GM23248 (cell line): ENCODE data around the gene KCTD13. TPM values are rescaled to one million over a fixed set of nuclear protein-coding genes. Genes with fewer than 3 reads are reported as not detected.

Experiments
- DNase-seq: peaks from one replicate; pipeline ENCODE4 v3.0.0-alpha.2; 2015
- H2AFZ ChIP-seq: fragments of 200-600 bp; sonication (generic); 2 replicates; pipeline ENCODE4 v1.6.1; 2016; ENCODE audit warnings: antibody characterized with exemption
- H3F3A ChIP-seq: fragments of 200-600 bp; sonication (generic); 2 replicates; pipeline ENCODE4 v1.6.1; 2016; ENCODE audit warnings: mild to moderate bottlenecking, antibody characterized with exemption, mixed run types; ENCODE audit not compliant: insufficient read depth
- H3K27ac ChIP-seq: fragments of 200-600 bp; sonication (generic); 2 replicates; pipeline ENCODE4 v1.5.1; 2016; ENCODE audit warnings: mild to moderate bottlenecking
- H3K27me3 ChIP-seq: fragments of 200-600 bp; sonication (generic); replicated peaks from 2 replicates; pipeline ENCODE4 v1.6.1; 2016; ENCODE audit warnings: mild to moderate bottlenecking; ENCODE audit not compliant: insufficient read depth
- H3K36me3 ChIP-seq: fragments of 200-600 bp; sonication (generic); 2 replicates; pipeline ENCODE4 v1.6.1; 2016; ENCODE audit warnings: low read depth, mild to moderate bottlenecking
- H3K4me1 ChIP-seq: fragments of 200-600 bp; sonication (generic); 2 replicates; pipeline ENCODE4 v1.6.1; 2016; ENCODE audit warnings: mild to moderate bottlenecking; ENCODE audit not compliant: insufficient read depth
- H3K4me2 ChIP-seq: fragments of 200-600 bp; sonication (generic); one replicate; pipeline ENCODE4 v1.6.1; 2016; ENCODE audit warnings: mild to moderate bottlenecking; ENCODE audit not compliant: unreplicated experiment
- H3K4me3 ChIP-seq: fragments of 200-600 bp; sonication (generic); 2 replicates; pipeline ENCODE4 v1.5.1; 2016; ENCODE audit warnings: mild to moderate bottlenecking
- H3K79me2 ChIP-seq: fragments of 200-600 bp; sonication (generic); 2 replicates; pipeline ENCODE4 v1.6.1; 2016; ENCODE audit warnings: mild to moderate bottlenecking; ENCODE audit not compliant: insufficient read depth
- H3K9ac ChIP-seq: fragments of 200-600 bp; sonication (generic); 2 replicates; pipeline ENCODE4 v1.6.1; 2016; ENCODE audit warnings: mild to moderate bottlenecking
- H3K9me2 ChIP-seq: fragments of 200-600 bp; sonication (generic); 2 replicates; pipeline ENCODE4 v1.6.1; 2016; ENCODE audit warnings: mixed run types, mild to moderate bottlenecking, moderate library complexity; ENCODE audit not compliant: insufficient read depth
- H3K9me3 ChIP-seq: fragments of 200-600 bp; sonication (generic); one replicate; pipeline ENCODE4 v1.6.1; 2017; ENCODE audit warnings: low read depth
- H4K20me1 ChIP-seq: fragments of 200-600 bp; sonication (generic); 2 replicates; pipeline ENCODE4 v1.6.0; 2016; ENCODE audit not compliant: insufficient read depth
- EZH2 ChIP-seq: fragments of 200-600 bp; sonication (generic); IDR thresholded peaks from 2 replicates; pipeline ENCODE4 v1.6.1; 2018; ENCODE audit warnings: antibody characterized with exemption, mild to moderate bottlenecking; ENCODE audit not compliant: insufficient read depth, poor library complexity, severe bottlenecking
- EZH2phosphoT487 ChIP-seq: fragments of 200-600 bp; sonication (generic); IDR thresholded peaks from 2 replicates; pipeline ENCODE4 v1.6.1; 2018; ENCODE audit warnings: antibody characterized with exemption, moderate library complexity, mild to moderate bottlenecking, low read depth; ENCODE audit not compliant: insufficient read depth
- WGBS, 2 experiments: methylation state at CpG; one replicate each; pipeline ENCODE4 v1.1.6; 2015 to 2017; ENCODE audit warnings: low lambda C conversion rate in 2 of 2, low coverage in 1 of 2; ENCODE audit errors: missing lambda C conversion rate in 2 of 2; 5-methylcytosine and 5-hydroxymethylcytosine counted together
- in situ Hi-C: fragments of 300-500 bp; cut with MboI; formaldehyde crosslinking; loops from 2 replicates; pipeline ENCODE4 v1.15.0; 2020
- polyA plus RNA-seq: library from polyadenylated mRNA; unstranded; fragments of >200 nt; fragmentation: Nextera tagmentation; extraction: Ambion mirVana; gene quantifications from 2 replicates; pipeline ENCODE4 v1.2.1, GENCODE V29; 2016
- total RNA-seq: library from RNA; depleted of rRNA; stranded (reverse); fragments of >200 nt; shearing (Covaris generic); gene quantifications from 2 replicates; pipeline ENCODE4 v1.2.3, GENCODE V29; 2014; rRNA removed

The KCTD13 gene
- total and polyA plus RNA-seq, 2 experiments from 2014 or later: 12.6 to 14.7 TPM

DNA sequence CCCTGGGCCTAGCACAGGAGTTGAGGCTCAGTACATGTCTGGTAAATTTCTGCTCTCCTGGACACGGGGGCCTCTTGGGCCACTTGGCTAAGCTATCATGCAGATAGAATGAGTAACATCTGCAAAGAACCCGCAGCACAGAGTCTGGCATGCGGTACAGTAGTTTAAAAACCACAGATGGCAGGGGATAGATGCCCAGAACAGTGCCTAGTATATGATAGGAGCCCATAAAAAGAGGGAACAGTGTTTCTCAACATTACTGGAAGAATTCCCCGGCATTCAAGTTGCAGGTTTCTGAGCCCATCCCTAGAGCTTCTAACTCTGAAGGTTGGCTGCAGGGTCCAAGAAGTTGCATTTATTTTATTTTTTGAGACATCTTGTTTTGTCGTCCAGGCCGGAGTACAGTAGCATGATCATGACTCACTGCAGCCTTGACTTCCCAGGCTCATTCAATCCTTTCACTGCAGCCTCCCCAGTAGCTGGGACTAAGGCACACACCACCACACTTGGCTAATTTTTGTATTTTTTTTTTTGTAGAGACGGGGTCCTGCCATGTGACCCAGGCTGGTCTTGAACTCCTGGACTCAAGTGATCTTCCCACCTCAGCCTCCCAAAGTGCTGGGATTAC lies 68.8 kb downstream of the KCTD13 start:
- no peak overlapping the region for H3K4me3 ChIP-seq
- DNase-seq: peak; percentile 86
- H3K27ac ChIP-seq: peak overlapping the region; percentile 67
- 12 to 13% methylated on average over 7 of the region's 7 CpGs for WGBS, 2 experiments
- H3K79me2 ChIP-seq: peaks cover 21% of the 10 kb centered on the region
- in situ Hi-C loops: no loop called here
- H4K20me1 ChIP-seq: no peaks in the 10 kb centered on the region
- no peak overlapping the region for H2AFZ ChIP-seq
- no peaks in the 10 kb centered on the region for H3K9me2 ChIP-seq
- no peaks in the 10 kb centered on the region for H3K36me3 ChIP-seq
- TF ChIP-seq EZH2 (no peak), EZH2phosphoT487 (no peak)
- peak overlapping the region; percentile 44 for H3K4me2 ChIP-seq
- peaks cover 32% of the 10 kb centered on the region for H3F3A ChIP-seq
- no peaks in the 10 kb centered on the region for H3K9me3 ChIP-seq
- no peaks in the 10 kb centered on the region for H3K27me3 ChIP-seq
- H3K9ac ChIP-seq: peak overlapping the region; percentile 30; the same call in 1 of the 2 replicates
- peaks cover 28% of the 10 kb centered on the region for H3K4me1 ChIP-seq

Other genes with a start within 250 kb of the KCTD13 start
- 0.32 TPM in 1 of 2 replicates, not detected in the other for gene QPRT, start 247.0 kb downstream of the KCTD13 start, total RNA-seq
- gene QPRT, start 247.0 kb downstream of the KCTD13 start, polyA plus RNA-seq: 0.27 and 0.85 TPM in 2 replicates
- gene C16orf54, start 180.2 kb downstream of the KCTD13 start, total RNA-seq: not detected in 2 replicates
- gene C16orf54, start 180.2 kb downstream of the KCTD13 start, polyA plus RNA-seq: not detected in 2 replicates
- not detected in 2 replicates for gene ZG16, start 148.0 kb downstream of the KCTD13 start, total RNA-seq
- gene ZG16, start 148.0 kb downstream of the KCTD13 start, polyA plus RNA-seq: not detected in 2 replicates
- gene KIF22, start 135.5 kb downstream of the KCTD13 start, total RNA-seq: 28.7 and 30.4 TPM in 2 replicates
- gene KIF22, start 135.5 kb downstream of the KCTD13 start, polyA plus RNA-seq: 39.5 and 41.8 TPM in 2 replicates
- 169 and 215 TPM in 2 replicates for gene MAZ, start 119.7 kb downstream of the KCTD13 start, total RNA-seq
- 74.5 and 76.8 TPM in 2 replicates for gene MAZ, start 119.7 kb downstream of the KCTD13 start, polyA plus RNA-seq
- gene PRRT2, start 114.0 kb downstream of the KCTD13 start, total RNA-seq: 0.43 and 4.0 TPM in 2 replicates
- 1.3 and 2.1 TPM in 2 replicates for gene PRRT2, start 114.0 kb downstream of the KCTD13 start, polyA plus RNA-seq
- 23.6 and 30.6 TPM in 2 replicates for gene PAGR1, start 110.1 kb downstream of the KCTD13 start, total RNA-seq
- gene PAGR1, start 110.1 kb downstream of the KCTD13 start, polyA plus RNA-seq: 17.5 and 19.3 TPM in 2 replicates
- gene MVP, start 105.8 kb downstream of the KCTD13 start, total RNA-seq: 272 and 296 TPM in 2 replicates
- gene MVP, start 105.8 kb downstream of the KCTD13 start, polyA plus RNA-seq: 230 and 235 TPM in 2 replicates
- 161 and 181 TPM in 2 replicates for gene CDIPT, start 63.0 kb downstream of the KCTD13 start, total RNA-seq
- 126 and 128 TPM in 2 replicates for gene CDIPT, start 63.0 kb downstream of the KCTD13 start, polyA plus RNA-seq
- 30.7 and 34.7 TPM in 2 replicates for gene SEZ6L2, start 26.7 kb downstream of the KCTD13 start, total RNA-seq
- gene SEZ6L2, start 26.7 kb downstream of the KCTD13 start, polyA plus RNA-seq: 6.9 and 7.3 TPM in 2 replicates
- 6.9 and 18.7 TPM in 2 replicates for gene ASPHD1, start 25.7 kb downstream of the KCTD13 start, total RNA-seq
- gene ASPHD1, start 25.7 kb downstream of the KCTD13 start, polyA plus RNA-seq: 18.5 and 19.3 TPM in 2 replicates
- 91.6 and 124 TPM in 2 replicates for gene TMEM219, start 35.9 kb upstream of the KCTD13 start, total RNA-seq
- 162 and 166 TPM in 2 replicates for gene TMEM219, start 35.9 kb upstream of the KCTD13 start, polyA plus RNA-seq
- 57.7 and 57.9 TPM in 2 replicates for gene TAOK2, start 47.6 kb upstream of the KCTD13 start, total RNA-seq
- gene TAOK2, start 47.6 kb upstream of the KCTD13 start, polyA plus RNA-seq: 12.5 and 13.6 TPM in 2 replicates
- 3.2 and 3.9 TPM in 2 replicates for gene HIRIP3, start 69.4 kb upstream of the KCTD13 start, total RNA-seq
- 11.9 and 14.0 TPM in 2 replicates for gene HIRIP3, start 69.4 kb upstream of the KCTD13 start, polyA plus RNA-seq
- 51.1 and 111 TPM in 2 replicates for gene INO80E, start 70.0 kb upstream of the KCTD13 start, total RNA-seq
- 32.3 and 35.3 TPM in 2 replicates for gene INO80E, start 70.0 kb upstream of the KCTD13 start, polyA plus RNA-seq
- gene DOC2A, start 84.8 kb upstream of the KCTD13 start, total RNA-seq: not detected in 2 replicates
- not detected in 2 replicates for gene DOC2A, start 84.8 kb upstream of the KCTD13 start, polyA plus RNA-seq
- gene C16orf92, start 97.0 kb upstream of the KCTD13 start, total RNA-seq: not detected in 2 replicates
- gene C16orf92, start 97.0 kb upstream of the KCTD13 start, polyA plus RNA-seq: not detected in 2 replicates
- not detected in 2 replicates for gene TLCD3B, start 105.0 kb upstream of the KCTD13 start, total RNA-seq
- 0.13 TPM in 1 of 2 replicates, not detected in the other for gene TLCD3B, start 105.0 kb upstream of the KCTD13 start, polyA plus RNA-seq
- gene ALDOA, start 139.5 kb upstream of the KCTD13 start, total RNA-seq: 1,441 and 1,602 TPM in 2 replicates
- gene ALDOA, start 139.5 kb upstream of the KCTD13 start, polyA plus RNA-seq: 2,742 and 2,900 TPM in 2 replicates
- 135 and 168 TPM in 2 replicates for gene PPP4C, start 149.8 kb upstream of the KCTD13 start, total RNA-seq
- gene PPP4C, start 149.8 kb upstream of the KCTD13 start, polyA plus RNA-seq: 205 and 210 TPM in 2 replicates
- gene TBX6, start 165.7 kb upstream of the KCTD13 start, total RNA-seq: 0.11 TPM in 1 of 2 replicates, not detected in the other
- gene TBX6, start 165.7 kb upstream of the KCTD13 start, polyA plus RNA-seq: 0.13 and 0.20 TPM in 2 replicates
- gene YPEL3, start 170.0 kb upstream of the KCTD13 start, total RNA-seq: 62.6 and 100.0 TPM in 2 replicates
- gene YPEL3, start 170.0 kb upstream of the KCTD13 start, polyA plus RNA-seq: 192 and 200 TPM in 2 replicates
- 0.22 TPM in 1 of 2 replicates, not detected in the other for gene GDPD3, start 187.3 kb upstream of the KCTD13 start, total RNA-seq
- gene GDPD3, start 187.3 kb upstream of the KCTD13 start, polyA plus RNA-seq: 1.1 and 1.2 TPM in 2 replicates
- 47.3 and 60.4 TPM in 2 replicates for gene MAPK3, start 197.0 kb upstream of the KCTD13 start, total RNA-seq
- 40.3 and 44.4 TPM in 2 replicates for gene MAPK3, start 197.0 kb upstream of the KCTD13 start, polyA plus RNA-seq